ENCODE data around the gene MON1A. TPM values are rescaled to one million over a fixed set of nuclear protein-coding genes. Genes with fewer than 3 reads are reported as not detected.

MON1A gene
- total RNA-seq, 2 experiments from 2014 or later = 7.5 to 8.3 TPM

- ChIA-PET CTCF (no interaction called here), POLR2A (no interaction called here)
- Mint-ChIP-seq H3K9me3 (ENCODE audit: low read depth) (no peaks in the 10 kb centered on the region), H3K4me3 (peak within 1 kb of the TSS; percentile 84), H3K27me3 (no peaks in the 10 kb centered on the region), H3K36me3 (ENCODE audit: low read depth) (peaks cover 2% of the 10 kb centered on the region), H3K4me1 (peaks cover 22% of the 10 kb centered on the region), H3K27ac (peak within 1 kb of the TSS; percentile 92)
- ATAC-seq (peak; percentile 97), DNase-seq (peak; percentile 93)
- intact Hi-C loops (cut with DNase I, micrococcal nuclease) = loop anchor here (1.0 to 10.0 kb wide), 6 partner anchors 26 to 181 kb away; partner anchors contain the start of genes GMPPB (in 2 of the 2), TRAIP (in 2 of the 2), IP6K1 (in 1 of the 2) and MON1A (in 1 of the 2)
These were observed 25.9 kb downstream of the MON1A start, which contains the start of gene MST1R for GRCh38 chr3:49903451-49904424. TSS of gene MST1R (minus strand) at chr3:49903873. CDS start at chr3:49903609, 264 bp downstream.

DNA sequence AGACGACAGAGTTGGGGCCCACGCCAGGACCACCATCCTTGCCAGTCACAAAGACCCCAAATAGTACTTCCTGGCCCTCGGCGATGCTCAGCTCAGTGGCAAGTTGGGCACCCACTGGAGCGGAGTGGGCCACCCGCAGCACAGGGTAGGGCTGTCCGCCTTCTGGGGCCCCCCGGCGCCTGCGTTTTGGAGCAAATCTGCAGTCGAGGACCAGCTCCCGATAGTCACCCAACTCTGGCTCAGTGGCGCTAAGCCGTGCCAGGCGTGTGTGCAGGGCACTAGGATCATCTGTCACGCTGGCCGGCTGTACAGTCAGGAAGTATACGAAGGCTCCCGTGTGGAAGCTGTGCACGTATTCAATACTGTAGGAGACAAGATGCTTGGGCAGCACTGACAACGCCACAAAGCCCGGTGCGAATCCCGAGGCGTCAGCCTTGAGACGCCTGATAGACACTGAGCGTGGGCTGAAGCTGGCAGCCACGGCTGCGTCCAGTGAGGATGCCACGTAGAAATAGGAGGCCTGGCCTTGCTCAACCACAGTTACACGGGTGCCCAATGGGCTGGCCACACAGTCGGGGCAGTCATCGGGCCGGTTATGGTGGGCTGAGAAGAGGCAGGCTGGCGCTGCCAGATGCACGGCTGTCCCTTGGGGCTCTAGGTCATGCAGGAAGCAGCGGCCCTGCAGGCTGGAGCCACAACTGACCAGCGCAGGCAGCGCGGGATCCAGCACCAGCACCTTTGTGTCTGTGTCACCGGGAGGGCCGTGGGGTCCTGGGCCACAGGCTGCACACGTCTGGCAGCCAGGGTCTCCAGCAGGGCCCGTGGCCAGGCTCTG lies 26.9 kb downstream of the MON1A start:
- H3K9me3 Mint-ChIP-seq (ENCODE audit: low read depth) = no peaks in the 10 kb centered on the region
- no peak overlapping the region for H3K27ac Mint-ChIP-seq
- H3K27me3 Mint-ChIP-seq = no peaks in the 10 kb centered on the region
- POLR2A ChIA-PET = no interaction called here
- ATAC-seq = no peak
- peaks cover 2% of the 10 kb centered on the region for H3K36me3 Mint-ChIP-seq (ENCODE audit: low read depth)
- CTCF ChIA-PET = interaction anchor here (0.7 kb wide), 1 partner anchor 13 kb away, joined by 3 read pairs; no protein-coding TSS in a partner anchor
- no peak overlapping the region for H3K4me3 Mint-ChIP-seq
- H3K4me1 Mint-ChIP-seq = peaks cover 22% of the 10 kb centered on the region
- DNase-seq = no peak
- intact Hi-C loops (cut with DNase I, micrococcal nuclease) = loop anchor here (1.0 to 10.0 kb wide), 5 partner anchors 45 to 180 kb away; partner anchors contain the start of genes GMPPB (in 2 of the 2), TRAIP (in 2 of the 2) and IP6K1 (in 1 of the 2)

DNA sequence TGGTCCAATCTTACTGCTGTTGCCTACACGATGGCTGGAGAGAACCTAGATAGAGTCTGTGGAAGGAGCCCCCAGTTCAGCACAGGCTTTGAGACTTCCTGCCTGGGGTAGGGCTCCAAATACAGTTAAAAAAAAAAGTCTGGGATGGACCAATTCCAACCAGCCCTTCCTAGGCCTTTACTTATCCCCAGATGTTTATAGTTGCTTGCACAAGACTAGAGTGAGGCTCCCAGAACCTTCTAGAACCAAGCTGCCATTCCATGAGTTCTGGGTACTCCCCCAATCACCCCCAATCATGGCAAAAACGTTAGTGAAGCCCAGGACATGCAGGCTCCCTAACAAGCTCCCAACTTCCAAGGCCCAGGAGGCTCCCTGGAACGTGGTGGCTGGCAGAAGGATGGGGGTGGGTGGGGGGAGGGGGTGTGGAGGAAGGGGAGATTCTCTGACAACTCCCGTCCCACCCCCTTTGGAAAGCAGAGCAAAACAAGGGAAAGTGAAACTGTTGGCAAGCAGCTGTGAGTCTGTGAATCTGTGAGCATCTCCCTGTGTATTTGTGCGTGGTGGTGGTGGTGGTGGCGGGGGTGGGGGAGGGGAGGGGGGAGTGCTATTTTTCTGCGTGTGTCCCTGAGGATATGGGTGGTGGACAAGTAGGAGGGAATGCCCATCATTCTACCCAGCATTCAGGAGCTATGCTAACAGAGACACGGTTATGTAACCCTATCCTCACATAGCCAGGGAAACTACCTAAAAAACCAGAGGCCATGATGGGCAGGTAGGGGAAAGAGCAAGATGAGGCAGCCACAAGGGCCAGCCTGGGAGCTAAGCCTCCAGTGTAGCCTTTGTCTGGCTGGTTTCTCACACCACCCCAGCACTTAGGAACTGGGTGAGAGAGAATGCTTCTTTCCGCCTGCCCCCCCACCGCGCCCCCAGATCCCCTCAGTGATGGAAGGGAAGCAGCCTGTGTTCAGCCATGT lies 28.0 kb downstream of the MON1A start:
- Mint-ChIP-seq H3K27me3 (no peaks in the 10 kb centered on the region), H3K27ac (no peak overlapping the region), H3K4me3 (no peak overlapping the region), H3K9me3 (ENCODE audit: low read depth) (no peaks in the 10 kb centered on the region), H3K36me3 (ENCODE audit: low read depth) (peaks cover 2% of the 10 kb centered on the region), H3K4me1 (peaks cover 19% of the 10 kb centered on the region)
- no peak for ATAC-seq
- no peak for DNase-seq
- intact Hi-C loops (cut with DNase I, micrococcal nuclease) = loop anchor here (5.0 to 10.0 kb wide), 4 partner anchors 44 to 179 kb away; partner anchors contain the start of genes GMPPB (in 2 of the 2), IP6K1 (in 1 of the 2) and TRAIP (in 1 of the 2)
- POLR2A ChIA-PET = interaction anchor here (0.6 kb wide), 2 partner anchors 73 to 361 kb away, joined by 4 to 8 read pairs; no protein-coding TSS in a partner anchor
- CTCF ChIA-PET = interaction anchor here (0.5 to 1.1 kb wide), 3 partner anchors 32 to 647 kb away, joined by 3 read pairs; no protein-coding TSS in a partner anchor

DNA sequence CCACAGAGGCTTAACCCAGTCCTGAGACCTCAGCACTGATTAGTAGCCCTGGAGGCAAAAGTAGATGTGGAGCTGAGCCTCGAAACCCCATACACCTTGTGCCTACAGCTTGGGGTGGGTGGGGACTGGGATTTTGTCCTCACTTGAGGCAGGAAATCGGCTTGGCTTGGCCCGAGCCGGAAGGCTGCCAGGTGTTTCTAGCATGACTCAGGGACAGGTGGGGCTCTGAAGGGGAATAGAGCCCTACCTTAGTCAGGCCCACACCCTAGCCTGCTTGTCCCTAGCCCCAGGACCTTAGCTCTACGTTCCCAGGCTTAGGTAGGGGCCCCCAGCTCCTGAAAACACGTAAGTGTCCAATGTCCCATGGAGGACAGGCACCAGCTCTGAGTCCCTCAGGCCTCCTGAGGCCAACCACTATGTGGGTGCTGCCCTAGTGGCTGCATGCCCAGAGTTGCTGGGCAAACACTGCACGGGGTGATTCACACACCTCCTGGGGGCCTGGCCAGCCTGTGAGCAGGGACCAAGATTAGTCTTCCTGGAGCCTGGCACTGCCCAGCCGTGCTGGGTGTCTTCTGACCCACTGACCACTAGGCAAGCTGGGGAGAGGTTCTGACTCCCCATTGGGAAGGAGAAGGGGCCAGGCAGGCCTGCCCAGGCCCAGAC lies 29.0 kb downstream of the MON1A start:
- Mint-ChIP-seq H3K4me1 (peaks cover 9% of the 10 kb centered on the region), H3K4me3 (no peak overlapping the region), H3K9me3 (ENCODE audit: low read depth) (no peaks in the 10 kb centered on the region), H3K36me3 (ENCODE audit: low read depth) (peaks cover 2% of the 10 kb centered on the region), H3K27ac (no peak overlapping the region), H3K27me3 (no peaks in the 10 kb centered on the region)
- intact Hi-C loops (cut with DNase I, micrococcal nuclease) = loop anchor here (5.0 to 10.0 kb wide), 4 partner anchors 43 to 178 kb away; partner anchors contain the start of genes GMPPB (in 2 of the 2), IP6K1 (in 1 of the 2) and TRAIP (in 1 of the 2)
- ATAC-seq = no peak
- CTCF ChIA-PET = interaction anchor here (0.5 to 0.8 kb wide), 2 partner anchors 9 to 88 kb away, joined by 3 read pairs; no protein-coding TSS in a partner anchor
- DNase-seq = no peak
- POLR2A ChIA-PET = no interaction called here

DNA sequence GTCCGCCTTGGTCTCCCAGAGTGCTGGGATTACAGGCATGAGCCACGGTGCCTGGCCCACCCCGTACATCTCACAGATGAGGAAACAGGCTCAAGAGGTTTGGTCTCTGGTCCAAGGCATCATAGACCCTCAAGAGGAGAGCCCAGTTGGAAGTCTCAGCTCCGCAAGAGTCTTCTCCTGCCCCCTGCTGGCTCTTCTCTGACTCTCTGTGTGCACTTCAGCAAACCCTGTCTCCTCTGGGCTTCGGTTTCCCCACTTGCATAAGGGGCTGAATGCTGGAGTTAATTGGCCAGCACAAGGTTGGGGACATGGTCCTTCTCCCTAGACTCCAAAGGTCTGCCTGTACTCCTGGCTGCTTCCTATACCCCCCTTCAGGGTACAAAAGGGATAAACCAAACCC lies 29.8 kb downstream of the MON1A start:
- no peaks in the 10 kb centered on the region for H3K9me3 Mint-ChIP-seq (ENCODE audit: low read depth)
- H3K27ac Mint-ChIP-seq = no peak overlapping the region
- DNase-seq = peak; percentile 44
- ChIA-PET CTCF (no interaction called here), POLR2A (interaction anchor here (0.7 kb wide), 1 partner anchor 126 kb away, joined by 3 read pairs; no protein-coding TSS in a partner anchor)
- H3K4me1 Mint-ChIP-seq = peaks cover 5% of the 10 kb centered on the region
- peaks cover 2% of the 10 kb centered on the region for H3K36me3 Mint-ChIP-seq (ENCODE audit: low read depth)
- intact Hi-C loops (cut with DNase I, micrococcal nuclease) = loop anchor here (5.0 to 10.0 kb wide), 4 partner anchors 43 to 178 kb away; partner anchors contain the start of genes GMPPB (in 2 of the 2), IP6K1 (in 1 of the 2) and TRAIP (in 1 of the 2)
- ATAC-seq = no peak
- no peaks in the 10 kb centered on the region for H3K27me3 Mint-ChIP-seq
- no peak overlapping the region for H3K4me3 Mint-ChIP-seq

GRCh38 chr3:49898991-49899390 lies 30.6 kb downstream of the MON1A start:
- ATAC-seq = no peak
- ChIA-PET CTCF (interaction anchor here (0.6 kb wide), 1 partner anchor 1277 kb away, joined by 3 read pairs; no protein-coding TSS in a partner anchor), POLR2A (no interaction called here)
- no peak for DNase-seq
- Mint-ChIP-seq H3K9me3 (ENCODE audit: low read depth) (no peaks in the 10 kb centered on the region), H3K4me1 (peaks cover 2% of the 10 kb centered on the region), H3K27me3 (no peaks in the 10 kb centered on the region), H3K27ac (no peak overlapping the region), H3K4me3 (no peak overlapping the region), H3K36me3 (ENCODE audit: low read depth) (peaks cover under 1% of the 10 kb centered on the region)
- intact Hi-C loops (cut with DNase I, micrococcal nuclease) = no loop called here

GRCh38 chr3:49896345-49896744 lies 33.3 kb downstream of the MON1A start:
- POLR2A ChIA-PET = no interaction called here
- CTCF ChIA-PET = no interaction called here
- H3K9me3 Mint-ChIP-seq (ENCODE audit: low read depth) = no peaks in the 10 kb centered on the region
- ATAC-seq (no peak), DNase-seq (no peak)
- H3K4me1 Mint-ChIP-seq = no peaks in the 10 kb centered on the region
- no peak overlapping the region for H3K27ac Mint-ChIP-seq
- no peaks in the 10 kb centered on the region for H3K36me3 Mint-ChIP-seq (ENCODE audit: low read depth)
- no peaks in the 10 kb centered on the region for H3K27me3 Mint-ChIP-seq
- intact Hi-C loops (cut with DNase I, micrococcal nuclease) = no loop called here
- no peak overlapping the region for H3K4me3 Mint-ChIP-seq

DNA sequence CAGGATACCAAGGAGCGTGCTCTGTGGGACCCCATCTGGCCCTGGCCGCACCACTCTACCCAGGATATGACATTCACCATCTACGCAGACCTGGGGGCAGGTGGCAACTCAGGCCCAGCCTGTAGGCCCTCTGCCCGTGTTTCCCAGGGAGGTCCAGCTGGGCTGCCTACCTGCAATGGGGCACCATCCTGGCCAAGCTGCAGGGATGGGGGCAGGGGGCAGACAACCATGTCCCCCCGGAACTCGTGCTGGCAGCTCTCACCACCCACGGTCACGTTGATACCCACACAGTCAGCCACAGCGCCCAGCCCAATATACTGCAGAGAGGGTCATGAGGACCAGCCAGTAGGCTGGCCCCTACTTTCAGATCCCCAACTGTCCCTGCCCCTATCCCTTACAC lies 33.8 kb downstream of the MON1A start:
- Mint-ChIP-seq H3K4me3 (no peak overlapping the region), H3K4me1 (no peaks in the 10 kb centered on the region), H3K27me3 (no peaks in the 10 kb centered on the region), H3K9me3 (ENCODE audit: low read depth) (no peaks in the 10 kb centered on the region), H3K36me3 (ENCODE audit: low read depth) (no peaks in the 10 kb centered on the region), H3K27ac (no peak overlapping the region)
- ATAC-seq = no peak
- no peak for DNase-seq
- CTCF ChIA-PET = interaction anchor here (1.2 kb wide), 1 partner anchor 93 kb away, joined by 3 read pairs; the partner anchor contains the start of gene INKA1
- intact Hi-C loops (cut with DNase I, micrococcal nuclease) = no loop called here
- POLR2A ChIA-PET = no interaction called here

DNA sequence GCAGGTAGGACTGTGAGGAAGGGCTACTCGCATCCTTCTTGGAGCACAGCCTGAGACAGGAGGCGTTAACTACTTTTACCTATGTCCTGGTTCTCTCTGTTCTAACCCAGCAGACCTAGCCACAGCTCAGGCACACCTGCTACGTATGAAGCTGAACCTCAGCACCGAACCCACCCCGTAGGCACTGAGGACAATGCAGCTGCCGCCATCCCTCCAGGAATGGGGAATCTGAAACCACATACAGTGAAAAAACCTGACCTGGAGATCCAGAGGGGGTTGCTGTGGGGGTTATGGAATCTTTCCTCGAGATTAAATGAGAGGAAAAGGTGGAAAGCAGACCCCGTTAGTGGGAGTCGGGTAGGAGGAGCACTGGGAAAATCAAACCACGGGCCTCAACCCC lies 40.3 kb downstream of the MON1A start:
- no peaks in the 10 kb centered on the region for H3K27me3 Mint-ChIP-seq
- intact Hi-C loops (cut with DNase I, micrococcal nuclease) = no loop called here
- ChIA-PET POLR2A (no interaction called here), CTCF (interaction anchor here (0.5 kb wide), 1 partner anchor 14 kb away, joined by 3 read pairs; no protein-coding TSS in a partner anchor)
- ATAC-seq (no peak), DNase-seq (no peak)
- no peaks in the 10 kb centered on the region for H3K9me3 Mint-ChIP-seq (ENCODE audit: low read depth)
- no peak overlapping the region for H3K4me3 Mint-ChIP-seq
- no peaks in the 10 kb centered on the region for H3K4me1 Mint-ChIP-seq
- H3K36me3 Mint-ChIP-seq (ENCODE audit: low read depth) = no peaks in the 10 kb centered on the region
- H3K27ac Mint-ChIP-seq = no peak overlapping the region

DNA sequence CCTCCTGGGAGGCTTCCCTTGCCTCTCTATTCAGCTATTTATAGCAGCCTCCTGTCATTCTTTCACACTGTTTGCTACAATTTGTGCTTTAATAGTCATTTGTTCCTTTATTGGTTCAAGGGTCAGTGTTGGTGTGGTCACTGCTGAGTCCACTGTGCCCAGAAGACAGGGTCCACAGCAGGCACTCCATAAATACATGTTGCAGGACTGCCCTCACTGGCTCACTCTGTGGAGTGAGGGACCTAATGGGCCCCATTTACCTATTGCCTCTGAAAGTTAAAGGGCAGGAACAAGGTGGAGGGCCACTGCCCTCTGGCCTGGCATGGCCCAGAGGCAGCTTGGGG lies 42.7 kb downstream of the MON1A start:
- no peak for ATAC-seq
- CTCF ChIA-PET = interaction anchor here (0.6 to 0.7 kb wide), 2 partner anchors 100 to 210 kb away, joined by 3 read pairs; no protein-coding TSS in a partner anchor
- H3K27ac Mint-ChIP-seq = no peak overlapping the region
- intact Hi-C loops (cut with DNase I, micrococcal nuclease) = no loop called here
- H3K4me1 Mint-ChIP-seq = no peaks in the 10 kb centered on the region
- DNase-seq = no peak
- POLR2A ChIA-PET = no interaction called here
- H3K4me3 Mint-ChIP-seq = no peak overlapping the region
- no peaks in the 10 kb centered on the region for H3K27me3 Mint-ChIP-seq
- H3K9me3 Mint-ChIP-seq (ENCODE audit: low read depth) = no peaks in the 10 kb centered on the region
- H3K36me3 Mint-ChIP-seq (ENCODE audit: low read depth) = no peaks in the 10 kb centered on the region

All from activated CD4-positive, alpha-beta T cell treated with anti-CD3 and anti-CD28 coated beads for 36 hours (primary cell).